NOMO-1 treated with dmso at 0.1 percent for 144 hours (cell line): ENCODE data around the gene RNPEPL1.

Experiments
- DNase-seq: peaks from one replicate; lab custom pipeline; 2025; ENCODE audit not compliant: unreplicated experiment; lab: John Stamatoyannopoulos, UW

RNPEPL1 gene

DNA sequence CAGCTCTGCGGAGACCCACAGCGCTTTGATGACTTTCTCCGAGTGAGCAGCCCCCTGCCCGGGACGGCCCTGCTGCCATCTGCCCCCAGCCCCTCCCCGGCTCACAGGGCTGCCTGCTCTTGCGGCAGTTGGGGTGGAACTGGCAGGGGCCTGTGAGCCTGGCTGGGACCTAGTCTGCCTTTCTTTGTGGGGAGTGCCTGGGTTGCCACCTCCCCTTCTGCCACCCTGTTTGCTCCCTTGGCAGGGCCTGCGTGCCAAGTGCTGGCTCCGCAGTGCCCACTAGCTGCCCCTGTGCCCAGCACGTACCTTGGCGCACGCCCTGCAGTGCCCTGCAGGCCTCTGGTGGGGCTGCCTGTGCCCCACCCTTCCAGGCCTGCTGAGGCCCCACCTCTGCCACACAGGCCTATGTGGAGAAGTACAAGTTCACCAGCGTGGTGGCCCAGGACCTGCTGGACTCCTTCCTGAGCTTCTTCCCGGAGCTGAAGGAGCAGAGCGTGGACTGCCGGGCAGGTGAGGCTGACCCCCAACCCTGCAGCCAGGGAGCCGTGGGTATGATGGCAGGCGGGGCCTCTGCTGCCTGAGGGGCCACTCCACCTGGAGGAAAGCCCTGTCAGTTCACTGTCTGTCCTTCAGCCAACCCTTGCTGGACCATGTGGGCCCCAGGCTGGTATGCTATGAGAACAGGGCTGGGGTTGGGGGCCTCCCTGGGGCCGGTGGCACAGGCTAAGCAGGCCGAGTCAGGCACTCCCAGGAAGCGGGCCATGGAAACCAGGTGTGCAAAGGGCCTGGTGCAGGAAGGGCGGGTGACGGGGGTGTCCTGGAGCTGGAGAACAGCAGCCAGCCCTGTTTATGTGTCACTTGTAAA, 7.0 kb downstream of the RNPEPL1 start:
- no peak for DNase-seq

DNA sequence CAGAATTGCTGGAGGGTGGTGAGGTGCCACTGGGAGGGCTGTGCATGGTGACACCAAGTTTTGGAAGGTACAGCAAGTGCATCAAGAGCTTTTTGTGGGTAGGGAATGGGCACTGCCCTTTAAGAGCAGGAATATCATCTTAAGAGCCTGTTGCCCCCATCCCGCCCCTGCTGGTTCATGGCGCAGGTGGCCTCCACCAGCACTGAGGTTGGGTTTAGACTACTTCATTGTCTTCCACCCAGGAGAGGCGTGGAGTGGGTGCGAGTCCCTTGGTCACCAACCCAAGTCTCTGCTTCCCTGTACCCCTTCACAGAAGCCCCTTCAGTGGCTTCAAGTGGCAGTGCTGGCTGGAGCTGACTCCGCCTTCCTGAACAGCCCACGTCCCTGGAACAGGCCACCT, 7.8 kb downstream of the RNPEPL1 start:
- DNase-seq, result no peak

DNA sequence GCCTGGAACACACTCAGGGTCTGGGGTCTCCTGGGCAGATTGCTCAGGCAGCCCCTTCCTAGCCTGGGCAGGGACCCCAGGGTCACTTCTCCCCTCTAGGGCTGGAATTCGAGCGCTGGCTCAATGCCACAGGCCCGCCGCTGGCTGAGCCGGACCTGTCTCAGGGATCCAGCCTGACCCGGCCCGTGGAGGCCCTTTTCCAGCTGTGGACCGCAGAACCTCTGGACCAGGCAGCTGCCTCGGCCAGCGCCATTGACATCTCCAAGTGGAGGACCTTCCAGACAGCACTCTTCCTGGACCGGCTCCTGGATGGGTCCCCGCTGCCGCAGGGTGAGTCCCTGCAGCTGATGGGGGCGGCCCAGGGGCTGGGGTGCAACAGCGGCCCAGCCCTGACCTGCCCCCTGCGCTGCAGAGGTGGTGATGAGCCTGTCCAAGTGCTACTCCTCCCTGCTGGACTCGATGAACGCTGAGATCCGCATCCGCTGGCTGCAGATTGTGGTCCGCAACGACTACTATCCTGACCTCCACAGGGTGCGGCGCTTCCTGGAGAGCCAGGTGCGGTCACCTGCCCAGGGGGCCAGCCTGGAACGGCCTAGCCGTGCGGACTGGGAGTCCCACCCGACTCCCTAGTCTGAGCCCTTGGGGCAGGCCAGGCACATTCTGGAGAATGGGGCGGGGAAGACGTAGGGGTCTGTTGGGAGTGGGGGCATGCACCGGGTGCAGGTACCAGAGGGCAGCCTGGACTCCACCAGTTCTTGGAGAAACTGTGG, 8.3 kb downstream of the RNPEPL1 start:
- no peak for DNase-seq

DNA sequence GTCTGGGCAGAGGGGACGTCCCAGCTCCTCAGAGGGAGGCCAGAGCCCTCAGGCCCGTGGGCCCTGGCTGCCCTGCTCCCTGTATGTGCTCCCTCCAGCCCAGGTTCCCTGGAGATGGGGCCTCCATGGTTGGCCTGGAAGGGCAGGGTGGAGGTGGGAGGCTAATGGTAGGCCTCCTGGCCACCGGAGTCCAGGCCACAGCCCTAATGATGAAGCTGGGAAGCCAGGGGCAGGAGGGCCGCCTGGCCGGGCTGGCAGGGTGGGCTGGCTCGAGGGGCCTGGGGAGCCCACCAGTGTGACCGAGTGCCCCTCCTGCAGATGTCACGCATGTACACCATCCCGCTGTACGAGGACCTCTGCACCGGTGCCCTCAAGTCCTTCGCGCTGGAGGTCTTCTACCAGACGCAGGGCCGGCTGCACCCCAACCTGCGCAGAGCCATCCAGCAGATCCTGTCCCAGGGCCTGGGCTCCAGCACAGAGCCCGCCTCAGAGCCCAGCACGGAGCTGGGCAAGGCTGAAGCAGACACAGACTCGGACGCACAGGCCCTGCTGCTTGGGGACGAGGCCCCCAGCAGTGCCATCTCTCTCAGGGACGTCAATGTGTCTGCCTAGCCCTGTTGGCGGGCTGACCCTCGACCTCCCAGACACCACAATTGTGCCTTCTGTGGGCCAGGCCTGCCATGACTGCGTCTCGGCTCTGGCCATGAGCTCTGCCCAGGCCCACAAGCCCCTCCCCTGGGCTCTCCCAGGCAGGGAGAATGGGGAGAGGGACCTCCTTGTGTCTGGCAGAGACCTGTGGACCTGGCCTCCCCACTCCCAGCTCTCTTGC, 9.2 kb downstream of the RNPEPL1 start:
- DNase-seq, result no peak

DNA sequence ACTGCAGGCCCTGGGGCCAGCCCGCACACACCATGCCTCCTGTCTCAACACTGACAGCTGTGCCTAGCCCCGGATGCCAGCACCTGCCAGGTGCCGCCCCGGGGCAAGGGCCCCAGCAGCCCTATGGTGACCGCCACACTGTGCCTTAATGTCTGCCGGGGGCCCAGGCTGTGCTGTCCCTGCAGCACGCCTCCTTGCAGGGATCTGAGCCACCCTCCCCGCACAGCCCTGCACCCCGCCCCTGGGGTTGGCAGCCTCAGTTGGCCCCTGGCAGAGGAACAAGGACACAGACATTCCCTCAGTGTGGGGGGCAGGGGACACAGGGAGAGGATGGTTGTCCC, 9.8 kb downstream of the RNPEPL1 start:
- no peak for DNase-seq

DNA sequence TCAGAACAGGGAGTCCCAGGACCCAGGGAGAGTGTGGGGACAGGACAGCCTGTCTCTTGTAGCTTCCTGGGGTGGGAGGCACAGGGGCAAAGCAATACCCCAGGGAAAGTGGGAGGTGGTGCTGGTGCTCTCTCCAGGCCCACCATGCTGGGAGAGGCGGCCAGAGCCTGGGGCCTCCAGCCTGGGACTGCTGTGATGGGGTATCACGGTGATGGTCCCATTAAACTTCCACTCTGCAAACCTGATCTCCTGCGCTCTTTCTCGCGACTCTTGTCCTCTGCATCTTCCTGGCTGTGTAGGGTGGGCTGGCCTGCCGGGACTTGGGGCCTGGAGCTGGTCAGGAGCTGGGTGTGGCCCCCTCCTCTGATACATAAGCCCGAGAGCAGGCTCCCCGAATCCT, 10.2 kb downstream of the RNPEPL1 start:
- no peak for DNase-seq

DNA sequence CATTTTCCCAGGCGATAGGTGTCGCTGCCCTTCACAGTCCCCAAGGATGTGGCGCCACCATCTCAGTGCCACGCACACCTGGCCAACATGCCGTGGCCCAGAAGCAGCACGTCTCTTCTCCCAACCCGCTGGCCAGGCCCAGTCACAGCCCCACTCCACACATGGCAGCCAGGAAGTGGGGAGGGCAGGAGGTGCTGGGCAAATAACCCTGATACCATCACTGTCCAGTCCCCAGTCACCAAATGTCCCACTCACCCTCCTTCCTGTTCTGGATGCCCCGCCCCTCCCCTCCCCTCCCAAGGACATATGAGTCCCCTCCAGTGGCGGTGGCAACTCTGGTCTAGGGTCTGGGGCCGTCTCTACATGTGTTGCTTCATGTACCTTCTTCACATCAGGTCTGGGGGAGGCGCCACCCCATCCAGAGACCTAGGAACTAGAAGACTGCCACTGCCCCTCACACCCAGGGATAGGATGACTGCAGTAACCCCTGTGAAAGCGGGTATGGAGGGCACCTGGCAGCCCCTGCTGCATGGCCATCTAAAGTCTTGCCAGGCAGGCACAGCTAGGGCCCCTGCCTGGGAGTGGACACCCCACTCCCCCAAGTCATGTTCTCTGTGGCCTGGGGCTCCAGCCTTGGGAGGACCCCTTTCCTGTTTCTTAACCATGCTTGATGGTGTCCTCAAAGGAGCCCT, 10.9 kb downstream of the RNPEPL1 start:
- DNase-seq, result no peak

DNA sequence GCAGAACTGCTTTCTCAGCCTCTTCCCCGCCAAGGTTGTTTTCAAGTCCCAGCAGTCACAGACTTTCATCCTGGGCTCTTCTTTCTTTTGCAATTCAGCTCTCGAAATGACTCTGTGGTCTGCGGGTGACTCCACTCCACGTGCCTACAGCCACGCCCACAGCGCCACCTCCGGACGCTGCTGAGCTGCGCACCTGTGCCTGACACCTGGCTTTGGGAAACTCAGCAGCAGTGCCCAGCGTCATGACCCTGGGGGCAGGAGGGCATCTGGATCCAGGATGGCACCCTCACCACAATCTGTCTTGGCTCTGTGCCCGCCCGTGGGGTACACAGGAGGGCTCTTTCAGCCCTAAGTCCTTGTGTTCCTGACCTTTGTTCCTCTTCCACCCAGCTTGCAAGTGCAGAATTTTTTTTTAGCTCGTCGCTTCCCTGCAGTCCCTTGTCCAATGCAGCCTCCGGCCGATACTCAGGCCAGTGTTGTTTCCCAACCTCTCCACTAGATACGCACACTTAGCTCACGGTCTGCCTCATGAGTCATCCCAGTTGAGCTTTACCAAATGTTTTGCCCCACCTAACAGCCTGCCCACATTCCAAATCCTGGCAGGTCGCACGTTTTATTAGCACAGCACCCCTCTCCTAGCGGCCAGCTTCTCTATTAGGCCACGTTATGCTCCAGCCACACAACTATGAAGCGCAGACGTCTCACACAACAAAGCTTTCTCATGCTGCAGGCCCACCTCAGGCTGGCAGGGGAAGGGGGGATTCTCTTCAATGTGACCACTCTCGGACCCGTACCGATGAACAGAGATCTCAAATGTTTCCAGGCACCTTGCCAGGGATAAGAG, 11.7 kb downstream of the RNPEPL1 start:
- peak; percentile 86 for DNase-seq

DNA sequence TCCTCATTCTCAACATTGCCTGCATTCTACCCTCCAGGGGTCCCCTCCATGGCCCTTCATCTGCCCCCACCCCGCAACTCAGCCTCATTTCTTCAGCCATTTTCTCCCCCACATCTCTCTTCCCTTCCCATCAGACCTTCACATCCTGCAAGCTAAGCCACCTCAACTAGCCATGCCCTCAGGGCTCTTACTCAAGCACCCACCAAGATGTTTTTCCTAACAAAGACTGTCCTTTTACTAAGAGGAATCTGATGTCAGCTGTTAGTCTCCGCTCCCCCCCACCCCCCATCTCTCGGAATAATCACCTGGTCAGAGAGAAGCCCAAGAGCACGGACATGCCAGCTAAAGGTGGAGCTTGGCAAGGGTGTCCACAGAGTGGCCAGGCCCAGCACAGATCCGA, 13.5 kb downstream of the RNPEPL1 start:
- DNase-seq, result no peak

DNA sequence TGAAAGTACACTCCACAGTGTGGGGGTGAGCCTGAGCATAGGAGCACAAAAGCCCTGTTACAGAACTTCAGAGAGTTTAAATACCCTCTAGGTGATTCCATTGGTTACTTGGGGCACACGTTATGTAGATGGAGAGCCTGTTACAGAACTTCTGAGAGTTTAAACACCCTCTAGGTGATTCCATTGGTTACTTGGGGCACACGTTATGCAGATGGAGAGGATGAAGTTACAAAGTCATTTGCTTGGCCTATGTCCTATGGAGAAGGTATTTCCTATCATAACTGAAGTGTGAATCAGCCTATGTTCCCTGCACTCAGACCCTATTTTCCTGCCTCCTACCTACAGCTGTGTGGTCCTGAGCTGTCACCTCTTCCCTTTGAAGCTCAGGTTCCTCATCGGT, 14.5 kb downstream of the RNPEPL1 start:
- DNase-seq, result no peak

DNA sequence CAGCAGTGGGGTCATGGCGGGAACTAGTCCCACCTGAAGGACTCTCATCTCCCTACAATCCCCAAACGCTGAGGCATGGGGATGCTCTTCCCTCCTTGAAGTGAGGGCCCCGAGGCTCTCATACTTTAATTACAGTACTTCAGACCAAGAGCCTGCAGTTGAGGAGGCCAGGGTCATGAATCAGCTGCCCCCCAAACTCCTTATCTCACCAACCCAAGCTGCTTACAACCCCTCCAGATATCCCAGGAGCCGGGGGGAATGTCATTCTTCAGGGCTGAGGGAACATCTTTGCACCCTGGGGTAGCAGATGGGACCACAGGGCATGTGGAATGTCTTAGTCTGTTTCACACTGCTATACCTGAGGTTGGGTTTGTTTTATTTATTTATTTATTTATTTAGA, 15.5 kb downstream of the RNPEPL1 start:
- no peak for DNase-seq

DNA sequence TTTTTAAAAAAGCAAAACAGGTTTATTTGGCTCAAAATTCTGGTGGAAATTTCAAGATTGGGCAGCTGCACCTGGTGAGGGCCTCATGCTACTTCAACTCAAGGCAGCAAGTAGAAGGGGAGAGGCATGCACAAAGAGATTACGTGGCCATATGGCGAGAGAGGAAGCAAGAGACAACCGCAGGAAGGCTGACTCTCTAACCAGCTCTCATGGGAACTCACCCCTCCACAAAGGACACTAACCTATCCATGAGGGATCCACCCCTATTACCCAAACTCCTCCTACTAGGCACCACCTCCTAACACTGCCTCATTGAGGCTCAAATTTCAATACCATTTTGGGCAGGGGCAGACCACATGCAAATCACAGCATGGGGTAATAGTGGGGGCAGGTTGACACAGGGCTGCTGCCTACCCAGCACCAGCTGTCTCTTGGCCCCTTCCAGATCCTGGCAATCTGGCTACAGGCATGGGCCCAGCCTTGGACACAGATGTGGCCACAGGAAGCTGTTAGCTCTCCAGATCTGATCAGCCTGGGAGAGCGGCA, 16.3 kb downstream of the RNPEPL1 start:
- peak; percentile 88 for DNase-seq

DNA sequence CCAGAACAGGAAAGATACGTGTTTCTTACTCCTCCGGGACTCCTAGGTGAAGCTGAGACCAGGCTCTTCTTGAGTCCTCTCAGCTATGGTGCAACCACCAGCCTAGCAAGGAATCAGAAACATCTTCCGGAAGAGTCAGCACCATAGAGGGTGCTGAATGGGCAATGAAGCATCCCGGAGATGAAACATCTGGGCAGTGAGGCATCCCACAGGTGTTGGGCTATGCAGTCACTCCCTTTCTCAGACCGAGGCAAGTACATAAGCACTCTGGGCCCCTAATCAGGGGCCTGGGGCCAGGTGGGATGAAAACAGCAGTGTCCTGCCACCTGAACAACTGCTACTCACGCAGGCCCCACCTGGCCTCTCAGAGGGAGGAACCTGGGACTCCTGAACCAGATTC, 16.8 kb downstream of the RNPEPL1 start:
- DNase-seq, result no peak

DNA sequence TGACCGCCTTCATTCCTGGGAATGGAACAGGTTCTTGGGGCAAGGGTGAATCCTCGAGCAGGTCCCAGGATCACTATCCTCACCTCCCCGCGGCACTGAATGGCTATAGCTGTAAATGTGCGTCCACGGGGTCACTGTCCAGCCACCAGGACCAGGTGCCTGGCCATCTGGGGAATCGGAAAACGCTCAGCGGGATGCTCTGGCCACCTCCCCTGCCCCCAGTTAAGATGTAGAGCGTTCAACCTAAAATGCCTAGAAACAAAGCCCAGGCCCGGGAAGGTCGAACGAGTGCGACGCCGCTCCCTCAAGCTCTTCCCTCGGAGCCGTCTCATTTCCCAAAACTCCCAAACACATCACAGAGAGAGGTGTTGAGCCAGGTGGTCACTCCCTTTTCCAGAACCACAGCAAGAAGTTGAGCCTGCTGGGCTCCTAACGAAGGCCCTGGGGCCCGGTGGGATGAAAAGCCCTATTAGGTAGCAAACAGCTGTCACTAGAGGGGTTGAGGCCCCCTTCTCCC, 17.5 kb downstream of the RNPEPL1 start:
- no peak for DNase-seq

DNA sequence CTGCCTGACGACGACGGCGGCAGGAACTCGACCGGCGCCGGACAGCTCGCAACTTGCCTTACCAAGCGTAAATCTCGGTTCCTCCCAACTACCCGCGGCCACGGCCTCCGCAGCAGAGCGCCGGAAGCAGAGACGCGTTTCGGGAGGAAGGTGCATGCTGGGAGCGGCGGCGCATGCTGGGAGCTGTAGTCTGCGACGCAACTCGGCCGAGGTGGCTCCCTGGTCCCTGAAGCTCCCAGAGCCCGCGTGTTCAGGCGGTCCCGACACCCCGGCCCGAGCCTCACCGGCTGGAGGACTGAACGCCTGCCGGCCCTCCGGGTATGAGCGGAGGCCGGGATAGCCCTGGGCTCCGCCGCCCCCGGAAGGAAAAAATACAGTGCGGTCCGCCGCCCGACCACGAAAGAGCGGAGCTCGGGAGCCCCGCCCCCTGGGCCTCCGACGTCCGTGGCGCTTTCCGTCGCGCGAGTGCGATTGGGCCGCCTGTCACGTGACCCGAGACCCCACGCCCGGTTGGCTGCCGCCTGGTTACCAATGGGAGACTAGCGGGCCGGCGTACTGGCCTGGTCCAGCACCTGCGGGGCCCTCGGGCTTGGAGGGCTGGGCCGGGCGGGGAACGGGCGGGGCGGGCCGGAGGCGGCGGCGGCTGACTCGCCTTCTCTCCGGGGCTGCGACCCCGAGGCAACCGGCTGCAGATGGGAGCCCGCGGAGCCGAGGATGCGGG, 18.1 kb downstream of the RNPEPL1 start, which contains the start of gene CAPN10:
Gene CAPN10, plus strand, starts transcription at position 537 of the 721 bp plus-strand sequence. Its CDS starts 178 bp downstream, at position 715.
- DNase-seq, result peak; percentile 94

DNA sequence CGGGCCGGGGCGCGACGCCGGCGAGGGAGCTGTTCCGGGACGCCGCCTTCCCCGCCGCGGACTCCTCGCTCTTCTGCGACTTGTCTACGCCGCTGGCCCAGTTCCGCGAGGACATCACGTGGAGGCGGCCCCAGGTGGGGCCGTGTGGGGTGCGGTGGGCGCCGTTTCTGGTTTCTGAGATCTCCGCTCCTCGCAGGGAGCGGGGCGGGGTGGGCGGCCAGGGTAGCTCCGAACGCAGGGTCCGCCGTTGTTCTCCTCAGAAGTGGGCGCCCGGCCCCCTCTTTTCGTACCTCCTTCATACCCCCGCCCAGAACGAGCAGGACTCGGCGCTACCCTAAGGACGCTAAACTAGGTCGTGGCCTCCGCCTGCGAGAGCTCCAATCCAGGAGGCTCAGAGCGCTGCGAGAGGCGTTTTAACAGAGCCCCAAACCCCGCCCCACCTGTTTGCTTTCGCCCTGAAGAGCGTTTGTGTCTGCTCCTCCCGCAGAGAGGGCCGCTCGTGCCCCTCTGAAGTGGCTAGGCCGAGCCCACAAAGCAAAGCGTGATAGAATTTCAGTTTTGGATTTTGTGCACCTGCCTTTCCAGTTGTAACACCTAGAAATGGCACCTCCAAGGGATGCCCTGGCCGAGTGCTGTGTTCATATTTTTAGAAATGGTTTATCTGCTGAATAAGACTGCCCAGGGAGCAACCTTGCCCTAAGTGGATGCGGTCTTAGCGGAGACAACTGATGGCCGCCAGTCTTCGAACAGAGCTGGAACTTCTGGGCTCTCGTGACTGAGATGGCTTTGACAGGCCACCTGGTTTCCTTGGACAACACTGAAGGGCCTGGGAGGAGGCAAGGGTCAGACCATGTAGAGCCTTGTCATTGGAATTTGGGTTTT, 18.9 kb downstream of the RNPEPL1 start:
- peak; percentile 29 for DNase-seq

DNA sequence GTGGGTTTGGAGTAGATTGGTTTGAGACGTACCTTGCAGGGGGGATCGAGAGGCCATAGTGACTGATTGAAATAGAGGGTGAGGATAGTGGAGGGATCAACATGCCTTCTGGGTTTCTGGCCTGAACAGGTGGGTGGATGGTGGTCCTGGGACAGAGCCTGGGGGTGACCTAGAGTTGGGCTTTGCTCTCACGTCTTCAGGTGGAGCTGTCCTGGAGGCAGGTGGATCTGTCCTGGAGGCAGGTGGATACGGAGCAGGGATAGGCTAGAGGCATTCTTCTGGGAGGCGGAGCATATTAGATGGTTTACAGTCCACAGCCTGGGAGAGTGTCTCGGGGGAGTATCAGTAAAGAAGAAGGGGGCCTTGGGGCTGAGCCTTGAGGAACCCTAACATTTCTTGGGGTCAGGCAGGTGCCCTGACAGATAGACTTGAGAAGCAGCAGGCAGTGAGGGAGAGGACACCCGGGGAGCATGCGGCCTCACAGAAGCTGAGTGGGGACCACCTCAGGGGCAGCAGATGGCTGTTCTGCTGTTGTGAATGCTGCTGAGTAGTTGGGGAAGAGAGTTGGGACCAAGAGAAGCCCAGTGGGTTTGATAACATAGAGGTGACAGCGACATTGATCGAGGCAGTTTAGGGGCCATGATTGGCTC, 19.8 kb downstream of the RNPEPL1 start:
- DNase-seq, result no peak
